IPS-18a (cell line): ENCODE results near the gene SEC14L6.

Source experiments
- H3K27ac ChIP-seq: one replicate; pipeline ENCODE4 v1.5.1; 2013; ENCODE audit warnings: low read length
- H3K27me3 ChIP-seq: one replicate; pipeline ENCODE4 v1.6.1; 2013; ENCODE audit warnings: mild to moderate bottlenecking, low read length; ENCODE audit not compliant: control insufficient read depth, insufficient read depth
- H3K36me3 ChIP-seq: one replicate; pipeline ENCODE4 v1.6.1; 2013; ENCODE audit warnings: low read depth, low read length; ENCODE audit not compliant: control insufficient read depth
- H3K4me1 ChIP-seq: one replicate; pipeline ENCODE4 v1.6.1; 2013; ENCODE audit warnings: low read depth, low read length; ENCODE audit not compliant: control insufficient read depth
- H3K4me3 ChIP-seq: one replicate; pipeline ENCODE4 v1.5.1; 2013; ENCODE audit warnings: low read length
- H3K9ac ChIP-seq: one replicate; pipeline ENCODE4 v1.6.1; 2013; ENCODE audit warnings: mild to moderate bottlenecking, low read length, moderate library complexity
- H3K9me3 ChIP-seq: one replicate; pipeline ENCODE4 v1.6.1; 2013; ENCODE audit warnings: low read depth, low read length; ENCODE audit not compliant: control insufficient read depth

The SEC14L6 gene

GRCh38 chr22:30526656-30527055 lies 19.9 kb downstream of the SEC14L6 start:
- H3K27ac ChIP-seq: no peak overlapping the region
- no peaks in the 10 kb centered on the region for H3K9me3 ChIP-seq
- H3K27me3 ChIP-seq: no peaks in the 10 kb centered on the region
- H3K4me3 ChIP-seq: no peak overlapping the region
- no peaks in the 10 kb centered on the region for H3K4me1 ChIP-seq
- no peaks in the 10 kb centered on the region for H3K36me3 ChIP-seq
- no peak overlapping the region for H3K9ac ChIP-seq

DNA sequence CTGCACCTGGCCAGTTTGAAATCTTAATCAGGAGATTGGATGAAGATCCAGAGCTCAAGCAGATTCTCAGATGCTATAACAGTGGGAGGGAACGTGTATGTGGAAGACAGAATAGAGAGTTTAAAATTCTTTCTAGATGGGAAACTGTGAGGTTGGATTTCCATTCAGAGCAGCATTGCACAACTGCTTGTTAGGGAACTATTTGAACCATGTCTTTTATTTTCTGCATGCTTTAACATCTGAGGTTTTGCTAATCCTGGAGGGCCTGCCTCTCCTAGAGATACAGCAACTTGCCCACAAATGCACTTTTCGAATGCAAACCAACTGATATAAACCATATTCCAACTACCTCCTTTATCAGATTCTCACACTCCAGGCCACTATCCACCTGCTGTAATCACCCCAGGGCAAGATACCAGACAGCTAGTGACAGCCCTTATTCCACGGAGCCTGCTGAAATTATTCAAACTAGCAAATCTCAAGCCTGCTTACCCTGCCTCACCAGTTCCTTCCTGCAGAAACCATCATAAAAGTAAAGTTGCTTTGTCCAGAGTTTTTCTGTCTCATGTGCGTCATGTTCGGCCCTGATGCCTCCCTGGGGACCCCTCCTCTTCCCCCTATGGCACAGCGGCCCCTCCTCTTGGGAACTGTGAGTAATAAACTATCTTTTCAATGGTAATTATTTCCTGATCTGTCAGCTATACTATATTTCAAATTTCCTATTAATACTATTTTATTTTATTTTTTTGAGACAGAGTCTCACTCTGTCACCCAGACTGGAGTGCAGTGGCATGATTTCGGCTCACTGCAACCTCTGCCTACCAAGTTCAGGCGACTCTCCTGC lies 22.7 kb downstream of the SEC14L6 start:
- H3K9ac ChIP-seq: no peak overlapping the region
- H3K27ac ChIP-seq: no peak overlapping the region
- H3K9me3 ChIP-seq: no peaks in the 10 kb centered on the region
- H3K27me3 ChIP-seq: no peaks in the 10 kb centered on the region
- no peaks in the 10 kb centered on the region for H3K36me3 ChIP-seq
- no peak overlapping the region for H3K4me3 ChIP-seq
- H3K4me1 ChIP-seq: no peaks in the 10 kb centered on the region

DNA sequence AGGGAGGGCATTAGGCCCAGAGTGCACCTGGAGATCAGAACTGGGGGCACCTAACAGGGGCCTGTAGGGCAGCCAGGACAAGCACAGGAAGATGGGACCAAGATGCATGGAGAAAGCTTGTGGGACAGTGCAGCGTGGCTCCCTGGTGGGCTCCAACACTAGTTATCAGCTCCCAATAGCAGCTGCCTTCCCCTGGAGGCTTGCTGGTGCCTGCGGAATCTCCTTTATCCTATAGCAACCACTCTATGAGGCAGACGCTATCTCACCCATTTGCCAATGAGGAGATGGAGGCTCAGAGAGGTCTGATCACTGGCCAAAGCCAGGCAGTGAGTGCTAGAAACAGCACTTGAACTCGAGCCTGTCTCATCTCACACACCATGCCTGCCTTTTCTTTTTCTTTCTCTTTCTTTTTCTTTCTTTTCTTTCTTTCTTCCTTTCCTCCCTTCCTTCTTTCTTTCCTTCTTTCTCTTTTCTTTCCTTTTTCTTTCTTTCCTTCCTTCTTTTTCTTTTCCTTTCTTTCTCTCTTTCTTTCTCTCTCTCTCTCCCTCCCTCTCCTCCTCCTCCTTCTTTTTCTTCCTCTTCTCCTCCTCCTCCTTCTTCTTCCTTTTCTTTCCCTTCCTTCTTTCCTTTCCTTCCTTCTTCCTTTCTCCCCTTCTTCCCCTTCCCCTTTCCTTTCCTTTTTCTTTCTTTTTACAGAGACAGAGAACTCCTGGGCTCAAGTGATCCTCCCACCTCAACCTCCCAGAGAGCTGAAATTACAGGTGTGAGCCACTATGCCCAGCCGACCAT lies 25.0 kb downstream of the SEC14L6 start:
- Histone ChIP-seq H3K9ac (no peak overlapping the region), H3K4me3 (no peak overlapping the region), H3K27ac (no peak overlapping the region), H3K9me3 (no peaks in the 10 kb centered on the region), H3K4me1 (no peaks in the 10 kb centered on the region), H3K36me3 (no peaks in the 10 kb centered on the region), H3K27me3 (no peaks in the 10 kb centered on the region)

DNA sequence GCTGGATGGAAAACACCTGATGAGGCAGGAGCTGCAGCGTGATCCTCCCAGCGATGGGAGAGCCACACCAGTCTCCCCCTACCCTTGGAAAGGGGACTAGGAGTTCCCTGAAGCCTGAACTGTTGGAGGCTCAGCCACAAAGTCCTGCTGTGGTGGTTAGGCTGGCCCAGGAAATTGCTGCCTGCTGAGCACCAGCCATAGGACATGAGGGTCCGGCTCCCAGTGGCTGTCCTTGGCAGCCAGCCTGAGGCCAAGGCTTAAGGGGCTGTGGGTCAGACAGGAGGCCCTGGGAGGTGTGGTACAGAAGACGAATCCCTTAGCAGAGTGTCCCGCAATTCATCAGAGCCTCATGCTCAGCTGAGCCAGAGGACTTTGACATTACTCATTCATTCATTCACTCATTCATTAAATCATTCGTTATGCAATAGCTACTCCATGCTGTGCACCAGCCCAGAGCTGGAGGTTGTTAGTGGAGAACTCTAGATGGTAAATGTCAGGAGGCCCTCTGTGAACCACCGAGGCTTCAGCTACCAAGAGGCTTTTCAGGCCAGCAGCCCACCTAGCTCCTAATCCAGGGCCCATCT lies 26.6 kb downstream of the SEC14L6 start:
- Histone ChIP-seq H3K27ac (no peak overlapping the region), H3K4me1 (no peaks in the 10 kb centered on the region), H3K9ac (no peak overlapping the region), H3K27me3 (no peaks in the 10 kb centered on the region), H3K9me3 (no peaks in the 10 kb centered on the region), H3K36me3 (no peaks in the 10 kb centered on the region), H3K4me3 (no peak overlapping the region)

GRCh38 chr22:30516731-30517130 lies 29.8 kb downstream of the SEC14L6 start:
- Histone ChIP-seq H3K27ac (no peak overlapping the region), H3K4me3 (no peak overlapping the region), H3K9ac (no peak overlapping the region), H3K36me3 (no peaks in the 10 kb centered on the region), H3K27me3 (no peaks in the 10 kb centered on the region), H3K9me3 (no peaks in the 10 kb centered on the region), H3K4me1 (no peaks in the 10 kb centered on the region)

- no peaks in the 10 kb centered on the region for H3K4me1 ChIP-seq
- no peak overlapping the region for H3K9ac ChIP-seq
- no peaks in the 10 kb centered on the region for H3K27me3 ChIP-seq
- no peaks in the 10 kb centered on the region for H3K36me3 ChIP-seq
- no peak overlapping the region for H3K27ac ChIP-seq
- no peak overlapping the region for H3K4me3 ChIP-seq
- no peaks in the 10 kb centered on the region for H3K9me3 ChIP-seq
These were observed 30.3 kb downstream of the SEC14L6 start for GRCh38 chr22:30516273-30516672.

GRCh38 chr22:30514252-30514651 lies 32.3 kb downstream of the SEC14L6 start:
- Histone ChIP-seq H3K4me1 (no peaks in the 10 kb centered on the region), H3K9me3 (no peaks in the 10 kb centered on the region), H3K27ac (no peak overlapping the region), H3K36me3 (no peaks in the 10 kb centered on the region), H3K27me3 (no peaks in the 10 kb centered on the region), H3K4me3 (no peak overlapping the region), H3K9ac (no peak overlapping the region)

GRCh38 chr22:30513462-30513861 lies 33.1 kb downstream of the SEC14L6 start:
- no peaks in the 10 kb centered on the region for H3K36me3 ChIP-seq
- no peaks in the 10 kb centered on the region for H3K27me3 ChIP-seq
- H3K27ac ChIP-seq: no peak overlapping the region
- no peak overlapping the region for H3K4me3 ChIP-seq
- no peaks in the 10 kb centered on the region for H3K9me3 ChIP-seq
- no peak overlapping the region for H3K9ac ChIP-seq
- no peaks in the 10 kb centered on the region for H3K4me1 ChIP-seq

- no peaks in the 10 kb centered on the region for H3K4me1 ChIP-seq
- no peak overlapping the region for H3K4me3 ChIP-seq
- H3K27ac ChIP-seq: no peak overlapping the region
These were observed 34.6 kb downstream of the SEC14L6 start for GRCh38 chr22:30511911-30512310.

GRCh38 chr22:30511109-30511508 lies 35.4 kb downstream of the SEC14L6 start:
- Histone ChIP-seq H3K9me3 (no peaks in the 10 kb centered on the region), H3K4me3 (no peak overlapping the region), H3K36me3 (no peaks in the 10 kb centered on the region), H3K27ac (no peak overlapping the region), H3K9ac (no peak overlapping the region), H3K4me1 (no peaks in the 10 kb centered on the region), H3K27me3 (no peaks in the 10 kb centered on the region)

More at GRCh38 chr22:30511911-30512310, 34.6 kb downstream of the SEC14L6 start:
- H3K27me3 ChIP-seq: no peaks in the 10 kb centered on the region
- H3K9ac ChIP-seq: no peak overlapping the region
- no peaks in the 10 kb centered on the region for H3K36me3 ChIP-seq
- H3K9me3 ChIP-seq: no peaks in the 10 kb centered on the region

GRCh38 chr22:30508216-30508615 lies 38.3 kb downstream of the SEC14L6 start:
- Histone ChIP-seq H3K9me3 (no peaks in the 10 kb centered on the region), H3K27me3 (no peaks in the 10 kb centered on the region), H3K4me1 (no peaks in the 10 kb centered on the region), H3K9ac (no peak overlapping the region), H3K36me3 (no peaks in the 10 kb centered on the region), H3K27ac (no peak overlapping the region), H3K4me3 (no peak overlapping the region)
